GM12874 (cell line): ENCODE results near the gene SUPT20HL1.

Source experiments
- CTCF ChIP-seq: IDR thresholded peaks from 2 replicates; pipeline ENCODE4 v1.5.1; 2011; ENCODE audit warnings: low read depth, mild to moderate bottlenecking, control low read depth, low read length, moderate library complexity; ENCODE audit not compliant: insufficient read depth

The SUPT20HL1 gene

GRCh38 chrX:24372021-24372763, 11.8 kb downstream of the SUPT20HL1 start:
- TF ChIP-seq CTCF = no peak

GRCh38 chrX:24375600-24376131, 15.2 kb downstream of the SUPT20HL1 start:
- TF ChIP-seq CTCF = no peak

GRCh38 chrX:24376403-24376802, 16.0 kb downstream of the SUPT20HL1 start:
- no peak for TF ChIP-seq CTCF

- no peak for TF ChIP-seq CTCF
Observed at GRCh38 chrX:24377195-24377594, 16.8 kb downstream of the SUPT20HL1 start.

- no peak for TF ChIP-seq CTCF
Observed at GRCh38 chrX:24377911-24378468, 17.6 kb downstream of the SUPT20HL1 start.

- no peak for TF ChIP-seq CTCF
Observed at GRCh38 chrX:24378706-24379105, 18.3 kb downstream of the SUPT20HL1 start.

- no peak for TF ChIP-seq CTCF
Observed at GRCh38 chrX:24380262-24381187, 20.1 kb downstream of the SUPT20HL1 start.
